ENCODE data around the gene SHC3. TPM values are rescaled to one million over a fixed set of nuclear protein-coding genes. Genes with fewer than 3 reads are reported as not detected.
A peak's percentile ranks its signal among the peaks of the same experiment; 100 is the strongest.

The SHC3 gene
- total and polyA plus RNA-seq, 5 experiments from 2014 or later, result 0.11 to 0.42 TPM; not detected in 3

GRCh38 chr9:88996046-88996920 lies 182.3 kb downstream of the SHC3 start:
- peaks cover 20 to 65% (median 38%) of the 10 kb centered on the region in 5 donors for H3K27me3 Mint-ChIP-seq
- no peak overlapping the region for H3K4me3 Mint-ChIP-seq
- no peak overlapping the region for H3K27ac Mint-ChIP-seq
- POLR2A ChIA-PET, result no interaction called here
- H3K9me3 Mint-ChIP-seq, result no peaks in the 10 kb centered on the region
- peaks cover 5 to 17% (median 14%) of the 10 kb centered on the region in 4 donors for H3K4me1 Mint-ChIP-seq
- peaks cover 0 to 2% (median 0%) of the 10 kb centered on the region in 3 donors for H3K36me3 Mint-ChIP-seq
- ATAC-seq, result no peak
- DNase-seq, result no peak

GRCh38 chr9:88995627-88996026 lies 183.0 kb downstream of the SHC3 start:
- peaks cover 0 to 2% (median 0%) of the 10 kb centered on the region in 3 donors for H3K36me3 Mint-ChIP-seq
- H3K4me3 Mint-ChIP-seq, result no peak overlapping the region
- H3K4me1 Mint-ChIP-seq, result peaks cover 2 to 13% (median 8%) of the 10 kb centered on the region in 4 donors
- peaks cover 19 to 61% (median 35%) of the 10 kb centered on the region in 5 donors for H3K27me3 Mint-ChIP-seq
- DNase-seq, result no peak
- no peaks in the 10 kb centered on the region for H3K9me3 Mint-ChIP-seq
- ATAC-seq, result no peak
- POLR2A ChIA-PET, result no interaction called here
- H3K27ac Mint-ChIP-seq, result no peak overlapping the region

- Mint-ChIP-seq H3K36me3 (peaks cover 0 to 2% (median 0%) of the 10 kb centered on the region in 3 donors), H3K27me3 (peaks cover 19 to 63% (median 39%) of the 10 kb centered on the region in 5 donors), H3K27ac (no peak overlapping the region), H3K4me3 (no peak overlapping the region), H3K4me1 (peaks cover 4 to 17% (median 10%) of the 10 kb centered on the region in 4 donors), H3K9me3 (no peaks in the 10 kb centered on the region)
- POLR2A ChIA-PET, result no interaction called here
- DNase-seq, result no peak
- ATAC-seq, result no peak
Observed at GRCh38 chr9:88995200-88995577, 183.4 kb downstream of the SHC3 start.

- ATAC-seq (no peak), DNase-seq (no peak)
- no peak overlapping the region for H3K4me3 Mint-ChIP-seq
- H3K27me3 Mint-ChIP-seq, result peaks cover 19 to 67% (median 40%) of the 10 kb centered on the region in 5 donors
- peaks cover 0 to 2% (median 0%) of the 10 kb centered on the region in 3 donors for H3K36me3 Mint-ChIP-seq
- no peak overlapping the region for H3K27ac Mint-ChIP-seq
- POLR2A ChIA-PET, result no interaction called here
- H3K9me3 Mint-ChIP-seq, result no peaks in the 10 kb centered on the region
- H3K4me1 Mint-ChIP-seq, result peaks cover 4 to 23% (median 15%) of the 10 kb centered on the region in 4 donors
Observed at GRCh38 chr9:88994469-88995199, 184.0 kb downstream of the SHC3 start.

GRCh38 chr9:88993871-88994460 lies 184.7 kb downstream of the SHC3 start:
- no peak overlapping the region for H3K4me3 Mint-ChIP-seq
- no peaks in the 10 kb centered on the region for H3K9me3 Mint-ChIP-seq
- peak overlapping the region in 1 of 10 donors; percentile 56 for H3K27ac Mint-ChIP-seq
- no peak for ATAC-seq
- peaks cover 10 to 29% (median 22%) of the 10 kb centered on the region in 4 donors for H3K4me1 Mint-ChIP-seq
- POLR2A ChIA-PET, result no interaction called here
- H3K36me3 Mint-ChIP-seq, result peaks cover 0 to 2% (median 0%) of the 10 kb centered on the region in 3 donors
- no peak for DNase-seq
- H3K27me3 Mint-ChIP-seq, result peaks cover 19 to 67% (median 40%) of the 10 kb centered on the region in 5 donors

GRCh38 chr9:88993327-88993726 lies 185.3 kb downstream of the SHC3 start:
- no peaks in the 10 kb centered on the region for H3K9me3 Mint-ChIP-seq
- H3K36me3 Mint-ChIP-seq, result peaks cover 0 to 2% (median 0%) of the 10 kb centered on the region in 3 donors
- peaks cover 10 to 34% (median 26%) of the 10 kb centered on the region in 4 donors for H3K4me1 Mint-ChIP-seq
- H3K27me3 Mint-ChIP-seq, result peaks cover 19 to 74% (median 43%) of the 10 kb centered on the region in 5 donors
- no peak overlapping the region for H3K4me3 Mint-ChIP-seq
- H3K27ac Mint-ChIP-seq, result no peak overlapping the region
- POLR2A ChIA-PET, result no interaction called here
- ATAC-seq, result no peak
- no peak for DNase-seq

GRCh38 chr9:88992556-88992955 lies 186.1 kb downstream of the SHC3 start:
- POLR2A ChIA-PET, result no interaction called here

GRCh38 chr9:88991066-88992034 lies 187.3 kb downstream of the SHC3 start, which contains the start of gene S1PR3:
TSS of gene S1PR3 (plus strand) at chr9:88991468. CDS start at chr9:89001201, 9,733 bp downstream.
- H3K27me3 Mint-ChIP-seq, result peaks cover 19 to 65% (median 46%) of the 10 kb centered on the region in 5 donors
- peaks cover 0 to 2% (median 0%) of the 10 kb centered on the region in 9 donors for H3K9me3 Mint-ChIP-seq
- DNase-seq (peak in 2 of 10 donors; percentile 17 to 20), ATAC-seq (peak; percentile 45 to 70)
- POLR2A ChIA-PET, result no interaction called here
- peaks cover 10 to 34% (median 26%) of the 10 kb centered on the region in 4 donors for H3K4me1 Mint-ChIP-seq
- peak within 1 kb of the TSS in 1 of 10 donors; percentile 33 for H3K27ac Mint-ChIP-seq
- H3K4me3 Mint-ChIP-seq, result peak within 1 kb of the TSS; percentile 41 to 69 (median 61)
- peaks cover 0 to 2% (median 1%) of the 10 kb centered on the region in 3 donors for H3K36me3 Mint-ChIP-seq

More at GRCh38 chr9:88992556-88992955, 186.1 kb downstream of the SHC3 start:
- ATAC-seq (no peak), DNase-seq (no peak)
- Mint-ChIP-seq H3K9me3 (no peaks in the 10 kb centered on the region), H3K4me1 (peaks cover 10 to 34% (median 26%) of the 10 kb centered on the region in 4 donors), H3K27ac (no peak overlapping the region), H3K4me3 (peak overlapping the region in 7 of 10 donors; percentile 23 to 69 (median 62)), H3K36me3 (peaks cover 0 to 2% (median 0%) of the 10 kb centered on the region in 3 donors), H3K27me3 (peaks cover 19 to 75% (median 43%) of the 10 kb centered on the region in 5 donors)

- no peak for DNase-seq
- Mint-ChIP-seq H3K36me3 (peaks cover 0 to 2% (median 1%) of the 10 kb centered on the region in 3 donors), H3K4me3 (peak overlapping the region in 8 of 10 donors; percentile 29 to 67 (median 51)), H3K4me1 (peaks cover 10 to 34% (median 26%) of the 10 kb centered on the region in 4 donors), H3K27ac (no peak overlapping the region), H3K27me3 (peaks cover 20 to 59% (median 45%) of the 10 kb centered on the region in 5 donors), H3K9me3 (peaks cover 0 to 2% (median 0%) of the 10 kb centered on the region in 9 donors)
- no peak for ATAC-seq
- POLR2A ChIA-PET, result no interaction called here
Observed at GRCh38 chr9:88990729-88991065, 187.9 kb downstream of the SHC3 start.

GRCh38 chr9:88990041-88990728 lies 188.4 kb downstream of the SHC3 start:
- POLR2A ChIA-PET, result no interaction called here
- Mint-ChIP-seq H3K4me3 (peak overlapping the region in 8 of 10 donors; percentile 18 to 67 (median 49)), H3K4me1 (peaks cover 10 to 34% (median 26%) of the 10 kb centered on the region in 4 donors), H3K27me3 (peaks cover 20 to 54% (median 40%) of the 10 kb centered on the region in 5 donors), H3K36me3 (peaks cover 0 to 2% (median 1%) of the 10 kb centered on the region in 3 donors), H3K27ac (no peak overlapping the region), H3K9me3 (peaks cover 0 to 2% (median 0%) of the 10 kb centered on the region in 9 donors)
- ATAC-seq (no peak), DNase-seq (no peak)
